Fibroblast of skin of right quadriceps (primary cell): ENCODE data around the gene CDV3.

ENCODE experiments used
- DNase-seq: peaks from one replicate; pipeline ENCODE4 v3.0.0-alpha.2; 2013

The CDV3 gene

GRCh38 chr3:133568294-133569014, 5.0 kb upstream of the CDV3 start:
- DNase-seq: peak; percentile 79

GRCh38 chr3:133570139-133570936, 3.1 kb upstream of the CDV3 start:
- DNase-seq: peak; percentile 91

- DNase-seq: peak; percentile 60
Observed at GRCh38 chr3:133570937-133571320, 2.6 kb upstream of the CDV3 start.

GRCh38 chr3:133572158-133573053, 1.1 kb upstream of the CDV3 start:
- peak; percentile 59 for DNase-seq

GRCh38 chr3:133573054-133573628, 345 bp upstream of the CDV3 start:
- DNase-seq: peak; percentile 100

GRCh38 chr3:133574260-133574881, 885 bp downstream of the CDV3 start:
- DNase-seq: peak; percentile 64

GRCh38 chr3:133575086-133575485, 1.6 kb downstream of the CDV3 start:
- no peak for DNase-seq

GRCh38 chr3:133576169-133576568, 2.7 kb downstream of the CDV3 start:
- DNase-seq: no peak

GRCh38 chr3:133578548-133579191, 5.2 kb downstream of the CDV3 start:
- DNase-seq: peak; percentile 60

- no peak for DNase-seq
Observed at GRCh38 chr3:133583396-133583795, 9.9 kb downstream of the CDV3 start.

GRCh38 chr3:133588035-133588434, 14.5 kb downstream of the CDV3 start:
- no peak for DNase-seq

- no peak for DNase-seq
Observed at GRCh38 chr3:133588784-133589465, 15.4 kb downstream of the CDV3 start.

GRCh38 chr3:133589503-133589902, 16.0 kb downstream of the CDV3 start:
- no peak for DNase-seq

- DNase-seq: peak; percentile 68
Observed at GRCh38 chr3:133591271-133591742, 17.8 kb downstream of the CDV3 start.

GRCh38 chr3:133592843-133593242, 19.4 kb downstream of the CDV3 start:
- DNase-seq: no peak

GRCh38 chr3:133593243-133593642, 19.8 kb downstream of the CDV3 start:
- no peak for DNase-seq

- no peak for DNase-seq
Observed at GRCh38 chr3:133595341-133595740, 21.9 kb downstream of the CDV3 start.

GRCh38 chr3:133598405-133598804, 24.9 kb downstream of the CDV3 start:
- no peak for DNase-seq

GRCh38 chr3:133599280-133599679, 25.8 kb downstream of the CDV3 start:
- DNase-seq: no peak

GRCh38 chr3:133600572-133601081, 27.1 kb downstream of the CDV3 start:
- DNase-seq: no peak

GRCh38 chr3:133606342-133606741, 32.9 kb downstream of the CDV3 start:
- no peak for DNase-seq
